ENCODE results near the gene PDE6B. TPM values are rescaled to one million over a fixed set of nuclear protein-coding genes. Genes with fewer than 3 reads are reported as not detected.

The PDE6B gene
- total and polyA plus RNA-seq, 8 donors, result 1.1 to 12.3 (median 1.7) TPM; not detected in 4

DNA sequence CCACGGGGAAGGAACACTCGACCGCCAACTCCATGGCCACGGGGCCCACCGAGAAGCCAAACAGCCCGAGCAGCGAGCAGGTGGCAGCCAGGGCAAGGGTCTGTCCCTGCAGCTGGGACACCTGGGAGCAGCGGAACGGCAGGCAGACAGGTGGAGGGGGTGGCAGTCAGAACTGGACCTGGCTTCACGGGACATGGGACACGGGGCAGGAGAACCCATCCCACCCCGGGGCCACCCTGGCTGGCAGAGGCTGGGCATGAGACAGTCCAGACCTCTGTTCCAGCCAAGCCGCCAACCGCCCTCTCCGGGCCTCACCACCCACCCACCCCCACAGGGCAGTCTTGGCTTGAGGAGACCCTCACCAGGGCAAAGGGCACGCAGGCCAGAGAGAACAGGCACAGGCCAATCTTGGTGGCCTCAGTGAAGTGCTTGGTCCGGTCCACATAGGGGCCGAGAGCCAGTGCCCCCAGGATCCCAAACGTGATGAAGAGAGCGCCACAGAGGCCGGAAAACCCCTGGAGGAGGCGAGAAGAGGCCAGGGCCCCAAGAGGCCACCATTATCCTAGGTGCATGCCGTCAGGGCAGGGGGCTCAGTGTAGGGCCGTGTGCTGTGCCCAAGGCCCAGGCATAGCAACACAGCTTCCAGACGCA is 58.0 kb downstream of the PDE6B start:
- H3K27ac ChIP-seq, result peak overlapping the region in 1 of 5 donors; percentile 4
- no peak for TF ChIP-seq POLR2AphosphoS5 (IDR thresholded peaks at IDR 0.05)
- no peak for TF ChIP-seq POLR2A (IDR thresholded peaks at IDR 0.05)
- TF ChIP-seq, protein P1, sequence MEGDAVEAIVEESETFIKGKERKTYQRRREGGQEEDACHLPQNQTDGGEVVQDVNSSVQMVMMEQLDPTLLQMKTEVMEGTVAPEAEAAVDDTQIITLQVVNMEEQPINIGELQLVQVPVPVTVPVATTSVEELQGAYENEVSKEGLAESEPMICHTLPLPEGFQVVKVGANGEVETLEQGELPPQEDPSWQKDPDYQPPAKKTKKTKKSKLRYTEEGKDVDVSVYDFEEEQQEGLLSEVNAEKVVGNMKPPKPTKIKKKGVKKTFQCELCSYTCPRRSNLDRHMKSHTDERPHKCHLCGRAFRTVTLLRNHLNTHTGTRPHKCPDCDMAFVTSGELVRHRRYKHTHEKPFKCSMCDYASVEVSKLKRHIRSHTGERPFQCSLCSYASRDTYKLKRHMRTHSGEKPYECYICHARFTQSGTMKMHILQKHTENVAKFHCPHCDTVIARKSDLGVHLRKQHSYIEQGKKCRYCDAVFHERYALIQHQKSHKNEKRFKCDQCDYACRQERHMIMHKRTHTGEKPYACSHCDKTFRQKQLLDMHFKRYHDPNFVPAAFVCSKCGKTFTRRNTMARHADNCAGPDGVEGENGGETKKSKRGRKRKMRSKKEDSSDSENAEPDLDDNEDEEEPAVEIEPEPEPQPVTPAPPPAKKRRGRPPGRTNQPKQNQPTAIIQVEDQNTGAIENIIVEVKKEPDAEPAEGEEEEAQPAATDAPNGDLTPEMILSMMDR (IDR thresholded peaks at IDR 0.05), result no peak
- no peak for TF ChIP-seq EP300 (IDR thresholded peaks at IDR 0.05)
- H3K27me3 ChIP-seq, result peaks cover 0 to 36% (median 0%) of the 10 kb centered on the region in 3 donors
- intact Hi-C loops (cut with DNase I; ENCODE audit: low total_unique reads), result no loop called here
- no peak for DNase-seq
- no peaks in the 10 kb centered on the region for H3K9me3 ChIP-seq
- H3K36me3 ChIP-seq, result peaks cover 0 to 9% (median 8%) of the 10 kb centered on the region in 4 donors
- peaks cover 32 to 66% (median 59%) of the 10 kb centered on the region in 4 donors for H3K4me1 ChIP-seq
- no peak overlapping the region for H3K4me3 ChIP-seq
- 62 to 85% (median 79%) methylated on average over 8 to 25 of the region's 25 CpGs for WGBS, 5 donors

DNA sequence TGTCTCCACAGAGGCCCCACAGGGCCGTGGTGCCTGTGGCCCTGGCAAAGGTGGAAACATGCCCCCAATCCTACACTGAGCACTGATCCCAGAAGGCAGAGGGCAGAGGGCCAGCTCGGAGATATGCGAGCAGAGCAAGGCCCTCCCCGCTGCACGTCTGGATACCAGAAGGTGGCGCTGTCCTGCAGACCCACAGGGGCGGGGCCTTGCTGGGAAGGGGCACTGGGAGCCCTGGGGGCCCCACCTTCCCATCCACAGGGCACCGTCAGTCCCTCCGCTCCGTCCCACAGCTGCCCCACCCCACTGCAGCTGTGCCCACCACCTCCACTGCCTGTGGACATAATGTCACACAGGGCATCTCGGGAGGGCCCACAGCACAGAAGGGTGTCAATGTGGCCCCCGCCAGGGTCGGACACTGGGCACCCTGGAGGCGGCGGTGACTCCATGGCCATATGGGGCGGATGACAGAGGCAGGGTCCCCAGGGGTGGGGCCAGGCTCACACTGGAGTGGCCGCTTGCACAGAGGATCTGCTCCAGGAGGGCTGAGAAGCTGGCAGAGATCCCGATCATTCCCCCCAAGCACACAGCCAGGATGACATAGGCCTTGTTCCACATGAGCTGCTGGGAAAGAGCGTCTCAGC is 58.7 kb downstream of the PDE6B start:
- TF ChIP-seq, protein P1 (IDR thresholded peaks at IDR 0.05), result peak in 5 of 7 experiments; percentile 39 to 66 (median 51)
- no peak for TF ChIP-seq POLR2A (IDR thresholded peaks at IDR 0.05)
- peak in 1 of 3 donors; percentile 22 for TF ChIP-seq POLR2AphosphoS5 (IDR thresholded peaks at IDR 0.05)
- no peak for TF ChIP-seq EP300 (IDR thresholded peaks at IDR 0.05)
- 41 to 75% (median 52%) methylated on average over 12 to 19 of the region's 19 CpGs for WGBS, 5 donors
- DNase-seq, result peak; percentile 74 to 88
- Histone ChIP-seq H3K36me3 (peaks cover 0 to 9% (median 8%) of the 10 kb centered on the region in 4 donors), H3K4me1 (peaks cover 39 to 66% (median 63%) of the 10 kb centered on the region in 4 donors), H3K9me3 (no peaks in the 10 kb centered on the region), H3K4me3 (no peak overlapping the region), H3K27ac (peak overlapping the region in 1 of 5 donors; percentile 4), H3K27me3 (peaks cover 0 to 29% (median 0%) of the 10 kb centered on the region in 3 donors)
- intact Hi-C loops (cut with DNase I; ENCODE audit: low total_unique reads), result no loop called here

DNA sequence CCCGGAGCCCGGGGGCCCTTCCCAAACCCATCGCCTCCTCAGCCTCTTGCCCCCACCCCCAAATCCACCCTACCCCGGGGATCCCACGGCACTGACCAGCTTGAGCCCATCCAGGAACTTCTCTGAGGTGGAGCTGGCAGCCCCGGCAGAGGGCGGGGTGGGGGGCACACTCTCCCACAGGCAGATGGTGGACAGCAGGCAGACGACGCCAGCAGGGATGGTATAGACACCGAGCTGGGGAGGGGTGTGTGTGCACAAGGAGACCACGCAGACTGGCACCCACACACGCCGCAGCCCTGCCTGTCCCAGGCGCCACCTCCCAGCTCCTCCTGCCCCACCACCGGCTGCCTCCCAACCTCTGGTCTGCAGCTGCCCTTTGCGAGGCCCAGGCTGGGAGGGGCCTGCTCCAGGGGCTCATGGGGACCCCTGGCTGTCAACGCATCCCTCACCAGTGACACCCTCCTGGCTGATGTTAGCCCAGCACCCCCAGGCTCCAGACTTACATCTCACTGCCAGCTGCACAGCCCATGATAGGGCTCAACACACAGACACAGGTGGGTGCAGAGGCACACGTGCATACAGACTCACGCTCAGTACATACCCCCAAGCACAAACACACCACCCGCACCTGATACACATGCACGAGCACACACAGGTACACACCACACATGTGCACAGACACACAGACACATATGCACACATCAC is 59.4 kb downstream of the PDE6B start:
- peaks cover 0 to 23% (median 0%) of the 10 kb centered on the region in 3 donors for H3K27me3 ChIP-seq
- H3K9me3 ChIP-seq, result no peaks in the 10 kb centered on the region
- WGBS, 5 donors, result 73 to 83% (median 79%) methylated on average over 9 to 21 of the region's 21 CpGs
- peaks cover 46 to 72% (median 70%) of the 10 kb centered on the region in 4 donors for H3K4me1 ChIP-seq
- intact Hi-C loops (cut with DNase I; ENCODE audit: low total_unique reads), result no loop called here
- peak in 1 of 2 donors; percentile 10 for DNase-seq
- H3K36me3 ChIP-seq, result peaks cover 0 to 9% (median 8%) of the 10 kb centered on the region in 4 donors
- TF ChIP-seq POLR2AphosphoS5 (IDR thresholded peaks at IDR 0.05) (no peak), EP300 (IDR thresholded peaks at IDR 0.05) (no peak), POLR2A (IDR thresholded peaks at IDR 0.05) (no peak)
- TF ChIP-seq, protein P1 (IDR thresholded peaks at IDR 0.05), result no peak
- no peak overlapping the region for H3K27ac ChIP-seq
- no peak overlapping the region for H3K4me3 ChIP-seq
